GM21737 (cell line): ENCODE results near the gene TBC1D1.

ENCODE experiments used
- ATAC-seq: cut with Tn5 transposase; IDR thresholded peaks from one replicate; pipeline ENCODE4 v1.9.1; 2021; ENCODE audit warnings: mild to moderate bottlenecking, moderate library complexity; ENCODE audit not compliant: unreplicated experiment

Gene TBC1D1

GRCh38 chr4:38140643-38141203 is 249.8 kb downstream of the TBC1D1 start:
- no peak for ATAC-seq

GRCh38 chr4:38141808-38142500 is 251.1 kb downstream of the TBC1D1 start:
- no peak for ATAC-seq

- ATAC-seq, result no peak
Measured at GRCh38 chr4:38144031-38144430, 253.1 kb downstream of the TBC1D1 start.

- ATAC-seq, result no peak
Measured at GRCh38 chr4:38145033-38145678, 254.3 kb downstream of the TBC1D1 start.

- ATAC-seq, result no peak
Measured at GRCh38 chr4:38145741-38146140, 254.9 kb downstream of the TBC1D1 start.

GRCh38 chr4:38146383-38146782 is 255.5 kb downstream of the TBC1D1 start:
- no peak for ATAC-seq

GRCh38 chr4:38149472-38149996 is 258.6 kb downstream of the TBC1D1 start:
- ATAC-seq, result no peak

- no peak for ATAC-seq
Measured at GRCh38 chr4:38149997-38150671, 259.2 kb downstream of the TBC1D1 start.

GRCh38 chr4:38150766-38151165 is 259.9 kb downstream of the TBC1D1 start:
- no peak for ATAC-seq

- no peak for ATAC-seq
Measured at GRCh38 chr4:38151873-38152272, 261.0 kb downstream of the TBC1D1 start.

GRCh38 chr4:38152305-38152704 is 261.4 kb downstream of the TBC1D1 start:
- ATAC-seq, result no peak

GRCh38 chr4:38152721-38153386 is 262.0 kb downstream of the TBC1D1 start:
- no peak for ATAC-seq

- ATAC-seq, result no peak
Measured at GRCh38 chr4:38153387-38153760, 262.5 kb downstream of the TBC1D1 start.

- no peak for ATAC-seq
Measured at GRCh38 chr4:38154252-38154651, 263.4 kb downstream of the TBC1D1 start.

GRCh38 chr4:38154681-38155588 is 264.1 kb downstream of the TBC1D1 start:
- ATAC-seq, result no peak

- no peak for ATAC-seq
Measured at GRCh38 chr4:38155589-38156294, 264.9 kb downstream of the TBC1D1 start.

- no peak for ATAC-seq
Measured at GRCh38 chr4:38157592-38157991, 266.7 kb downstream of the TBC1D1 start.

- peak; percentile 87 for ATAC-seq
Measured at GRCh38 chr4:38160487-38161207, 269.8 kb downstream of the TBC1D1 start.
